C4-2B (cell line): ENCODE measurements around the gene ZNF296.

Source experiments
- ZFX ChIP-seq: fragments of 450-650 bp; IDR thresholded peaks from 2 replicates; pipeline ENCODE4 v1.6.1; 2017
- TF ChIP-seq, protein P1 (sequence below): fragments of 450-650 bp; conservative IDR thresholded peaks from 2 replicates; pipeline ENCODE4 v1.5.1; 2017; ENCODE audit warnings: mild to moderate bottlenecking

DNA sequence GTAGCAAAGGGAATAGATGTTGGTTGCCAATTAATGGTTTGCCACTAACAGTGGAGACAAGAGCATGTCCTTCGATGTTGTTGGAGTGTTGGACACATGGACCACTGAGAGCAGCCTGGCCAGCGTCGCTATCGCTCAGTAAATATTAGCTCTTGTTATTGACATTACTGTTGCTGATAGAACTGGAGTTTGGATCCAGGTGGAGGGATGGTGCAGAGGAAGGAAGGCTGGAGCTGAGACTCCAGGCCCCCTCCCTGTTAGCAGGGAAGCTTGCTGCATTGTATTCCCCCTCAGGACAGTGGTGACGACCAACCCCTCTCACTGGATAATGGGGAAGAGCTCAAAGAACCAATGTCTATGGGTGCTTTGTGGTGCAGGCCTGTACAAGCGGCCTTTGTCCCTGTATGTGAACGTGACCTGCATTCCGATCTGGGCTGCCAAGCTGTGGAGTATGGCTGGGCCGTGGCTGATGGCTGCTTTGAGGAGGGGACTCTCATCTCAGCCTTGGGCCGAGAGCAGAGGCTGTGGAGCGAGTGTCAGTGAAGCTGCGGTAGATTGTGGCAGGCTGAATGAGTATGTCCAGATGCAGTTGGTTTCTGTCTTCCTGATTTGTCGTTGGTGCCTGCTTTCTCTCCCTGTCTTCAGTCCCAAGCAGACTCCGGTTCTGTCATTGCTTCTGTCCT, 30.5 kb downstream of the ZNF296 start:
- TF ChIP-seq, protein P1, sequence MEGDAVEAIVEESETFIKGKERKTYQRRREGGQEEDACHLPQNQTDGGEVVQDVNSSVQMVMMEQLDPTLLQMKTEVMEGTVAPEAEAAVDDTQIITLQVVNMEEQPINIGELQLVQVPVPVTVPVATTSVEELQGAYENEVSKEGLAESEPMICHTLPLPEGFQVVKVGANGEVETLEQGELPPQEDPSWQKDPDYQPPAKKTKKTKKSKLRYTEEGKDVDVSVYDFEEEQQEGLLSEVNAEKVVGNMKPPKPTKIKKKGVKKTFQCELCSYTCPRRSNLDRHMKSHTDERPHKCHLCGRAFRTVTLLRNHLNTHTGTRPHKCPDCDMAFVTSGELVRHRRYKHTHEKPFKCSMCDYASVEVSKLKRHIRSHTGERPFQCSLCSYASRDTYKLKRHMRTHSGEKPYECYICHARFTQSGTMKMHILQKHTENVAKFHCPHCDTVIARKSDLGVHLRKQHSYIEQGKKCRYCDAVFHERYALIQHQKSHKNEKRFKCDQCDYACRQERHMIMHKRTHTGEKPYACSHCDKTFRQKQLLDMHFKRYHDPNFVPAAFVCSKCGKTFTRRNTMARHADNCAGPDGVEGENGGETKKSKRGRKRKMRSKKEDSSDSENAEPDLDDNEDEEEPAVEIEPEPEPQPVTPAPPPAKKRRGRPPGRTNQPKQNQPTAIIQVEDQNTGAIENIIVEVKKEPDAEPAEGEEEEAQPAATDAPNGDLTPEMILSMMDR, result no peak
- TF ChIP-seq ZFX, result no peak
